Mesendoderm (in vitro differentiated cells): ENCODE data around the gene SLC44A2.
"Not testable (repeated sequence)": the region's sequence is repeated elsewhere in the genome, so short reads cannot be mapped to it uniquely, and the experiment has no call there.

Experiments used
- DNase-seq: peaks from one replicate; pipeline ENCODE4 v3.0.0; 2013
- H2AK5ac ChIP-seq: 2 replicates; pipeline ENCODE4 v1.6.1; 2013; ENCODE audit warnings: low read length, inconsistent platforms
- H2BK120ac ChIP-seq: 2 replicates; pipeline ENCODE4 v1.6.1; 2013; ENCODE audit warnings: low read depth, mild to moderate bottlenecking, low read length, moderate library complexity, mixed read lengths
- H2BK15ac ChIP-seq: replicated peaks from 2 replicates; pipeline ENCODE4 v1.6.1; 2013; ENCODE audit warnings: low read depth, mild to moderate bottlenecking, moderate library complexity
- H2BK5ac ChIP-seq: 2 replicates; pipeline ENCODE4 v1.6.1; 2013; ENCODE audit warnings: low read length, inconsistent platforms
- H3K18ac ChIP-seq: 2 replicates; pipeline ENCODE4 v1.6.1; 2013; ENCODE audit warnings: mild to moderate bottlenecking, low read length, mixed read lengths
- H3K23ac ChIP-seq: one replicate; pipeline ENCODE4 v1.6.1; 2013; ENCODE audit warnings: low read length
- H3K27ac ChIP-seq: 2 replicates; pipeline ENCODE4 v1.5.1; 2013; ENCODE audit warnings: low read depth, mild to moderate bottlenecking, inconsistent platforms, low read length, moderate library complexity
- H3K27me3 ChIP-seq: 2 replicates; pipeline ENCODE4 v1.6.1; 2013; ENCODE audit warnings: low read length, control low read depth, mild to moderate bottlenecking, inconsistent platforms; ENCODE audit not compliant: insufficient read depth, poor library complexity
- H3K36me3 ChIP-seq: 2 replicates; pipeline ENCODE4 v1.6.1; 2013; ENCODE audit warnings: low read length, inconsistent platforms; ENCODE audit not compliant: control insufficient read depth, insufficient read depth
- H3K4ac ChIP-seq: one replicate; pipeline ENCODE4 v1.6.1; 2013; ENCODE audit warnings: low read depth, mild to moderate bottlenecking, low read length, moderate library complexity
- H3K4me1 ChIP-seq: 2 replicates; pipeline ENCODE4 v1.6.1; 2013; ENCODE audit warnings: low read depth, low read length, inconsistent platforms; ENCODE audit not compliant: control insufficient read depth
- H3K4me2 ChIP-seq: 2 replicates; pipeline ENCODE4 v1.6.1; 2013; ENCODE audit warnings: low read length
- H3K4me3 ChIP-seq: 2 replicates; pipeline ENCODE4 v1.5.1; 2013; ENCODE audit warnings: mild to moderate bottlenecking, low read length
- H3K56ac ChIP-seq: one replicate; pipeline ENCODE4 v1.6.1; 2013; ENCODE audit warnings: low read length
- H3K79me1 ChIP-seq: 2 replicates; pipeline ENCODE4 v1.6.1; 2013; ENCODE audit warnings: low read length, inconsistent platforms
- H3K79me2 ChIP-seq: 2 replicates; pipeline ENCODE4 v1.6.1; 2013; ENCODE audit warnings: mild to moderate bottlenecking, low read length; ENCODE audit not compliant: control insufficient read depth, insufficient read depth
- H3K9ac ChIP-seq: 2 replicates; pipeline ENCODE4 v1.6.1; 2013; ENCODE audit warnings: low read length, inconsistent platforms
- H4K5ac ChIP-seq: one replicate; pipeline ENCODE4 v1.6.1; 2013; ENCODE audit warnings: low read length
- H4K8ac ChIP-seq: one replicate; pipeline ENCODE4 v1.6.1; 2013; ENCODE audit warnings: low read depth, mild to moderate bottlenecking, control low read depth, low read length, moderate library complexity
- WGBS: extraction: QIAGEN DNeasy Blood & Tissue Kit; methylation state at CpG from one replicate; pipeline ENCODE4 v1.1.7; 2013; ENCODE audit warnings: low lambda C conversion rate, missing lambda C conversion rate; ENCODE audit not compliant: insufficient coverage; ENCODE audit errors: extremely low coverage; 5-methylcytosine and 5-hydroxymethylcytosine counted together

The SLC44A2 gene

GRCh38 chr19:10663252-10663563 is 37.9 kb downstream of the SLC44A2 start:
- H3K4me2 ChIP-seq, H3K56ac ChIP-seq, H3K18ac ChIP-seq, H2BK5ac ChIP-seq, H3K4ac ChIP-seq, H3K27ac ChIP-seq, H2BK15ac ChIP-seq, H4K8ac ChIP-seq, H3K23ac ChIP-seq, H4K5ac ChIP-seq, H3K4me3 ChIP-seq, DNase-seq, H3K4me1 ChIP-seq, H3K36me3 ChIP-seq, H2BK120ac ChIP-seq, H3K79me1 ChIP-seq, H2AK5ac ChIP-seq, H3K9ac ChIP-seq, H3K27me3 ChIP-seq: not testable (repeated sequence)
- H3K79me2 ChIP-seq, result peaks cover 98% of the 10 kb centered on the region
- no CpG with 5 or more reads among the region's 16 CpGs for WGBS

GRCh38 chr19:10667867-10668266 is 42.5 kb downstream of the SLC44A2 start:
- no peaks in the 10 kb centered on the region for H3K27me3 ChIP-seq
- H3K79me1 ChIP-seq, result peaks cover 8% of the 10 kb centered on the region
- no peak overlapping the region for H3K27ac ChIP-seq
- no peaks in the 10 kb centered on the region for H3K4me1 ChIP-seq
- no peak overlapping the region for H4K8ac ChIP-seq
- no peak overlapping the region for H2BK120ac ChIP-seq
- H3K23ac ChIP-seq, result no peak overlapping the region
- no CpG with 5 or more reads among the region's 6 CpGs for WGBS
- no peak overlapping the region for H4K5ac ChIP-seq
- peaks cover 13% of the 10 kb centered on the region for H3K36me3 ChIP-seq
- DNase-seq, result no peak
- no peak overlapping the region for H2BK5ac ChIP-seq
- no peak overlapping the region for H2AK5ac ChIP-seq
- H3K9ac ChIP-seq, result no peak overlapping the region
- no peak overlapping the region for H3K4ac ChIP-seq
- H3K56ac ChIP-seq, result no peak overlapping the region
- H3K18ac ChIP-seq, result no peak overlapping the region
- H3K4me3 ChIP-seq, result no peak overlapping the region
- no peak overlapping the region for H2BK15ac ChIP-seq
- no peak overlapping the region for H3K4me2 ChIP-seq
- peaks cover 96% of the 10 kb centered on the region for H3K79me2 ChIP-seq

- H3K23ac ChIP-seq, result no peak overlapping the region
- H3K9ac ChIP-seq, result no peak overlapping the region
Measured at GRCh38 chr19:10669246-10669645, 43.9 kb downstream of the SLC44A2 start.

GRCh38 chr19:10670182-10670581 is 44.8 kb downstream of the SLC44A2 start:
- Histone ChIP-seq H2BK15ac (no peak overlapping the region), H3K27me3 (no peaks in the 10 kb centered on the region), H3K4me2 (no peak overlapping the region), H3K27ac (no peak overlapping the region), H3K4me3 (no peak overlapping the region), H3K23ac (no peak overlapping the region), H3K9ac (no peak overlapping the region), H3K36me3 (peaks cover 19% of the 10 kb centered on the region), H3K18ac (no peak overlapping the region), H3K79me1 (peaks cover 10% of the 10 kb centered on the region), H4K8ac (no peak overlapping the region), H3K79me2 (peaks cover 92% of the 10 kb centered on the region), H3K4ac (no peak overlapping the region), H2AK5ac (no peak overlapping the region), H2BK120ac (no peak overlapping the region), H3K4me1 (no peaks in the 10 kb centered on the region), H3K56ac (no peak overlapping the region), H2BK5ac (no peak overlapping the region), H4K5ac (no peak overlapping the region)
- no peak for DNase-seq
- no CpG with 5 or more reads among the region's 1 CpG for WGBS

More at GRCh38 chr19:10669246-10669645, 43.9 kb downstream of the SLC44A2 start:
- Histone ChIP-seq H3K56ac (no peak overlapping the region), H3K27me3 (no peaks in the 10 kb centered on the region), H2BK5ac (no peak overlapping the region), H4K5ac (no peak overlapping the region), H3K79me2 (peaks cover 94% of the 10 kb centered on the region), H4K8ac (no peak overlapping the region), H3K27ac (no peak overlapping the region), H3K4ac (no peak overlapping the region), H3K4me1 (no peaks in the 10 kb centered on the region), H3K4me3 (no peak overlapping the region), H2BK15ac (no peak overlapping the region), H3K18ac (no peak overlapping the region), H2BK120ac (no peak overlapping the region), H3K36me3 (peaks cover 16% of the 10 kb centered on the region), H3K79me1 (peaks cover 8% of the 10 kb centered on the region), H2AK5ac (no peak overlapping the region), H3K4me2 (no peak overlapping the region)
- WGBS, result no CpG with 5 or more reads among the region's 6 CpGs
- no peak for DNase-seq

- no peak overlapping the region for H2BK120ac ChIP-seq
- no peak overlapping the region for H2BK15ac ChIP-seq
- H4K5ac ChIP-seq, result no peak overlapping the region
- no peak for DNase-seq
- H3K27ac ChIP-seq, result no peak overlapping the region
- H4K8ac ChIP-seq, result no peak overlapping the region
- no peak overlapping the region for H3K23ac ChIP-seq
- no peak overlapping the region for H2AK5ac ChIP-seq
- H3K27me3 ChIP-seq, result no peaks in the 10 kb centered on the region
- H3K4ac ChIP-seq, result no peak overlapping the region
- H3K36me3 ChIP-seq, result peaks cover 22% of the 10 kb centered on the region
- H3K4me1 ChIP-seq, result no peaks in the 10 kb centered on the region
- no peak overlapping the region for H2BK5ac ChIP-seq
- H3K9ac ChIP-seq, result no peak overlapping the region
- H3K18ac ChIP-seq, result no peak overlapping the region
- no peak overlapping the region for H3K56ac ChIP-seq
- no peak overlapping the region for H3K4me2 ChIP-seq
- H3K79me1 ChIP-seq, result peaks cover 14% of the 10 kb centered on the region
- no peak overlapping the region for H3K4me3 ChIP-seq
- peaks cover 91% of the 10 kb centered on the region for H3K79me2 ChIP-seq
- no CpG with 5 or more reads among the region's 24 CpGs for WGBS
Measured at GRCh38 chr19:10670876-10671804, 45.8 kb downstream of the SLC44A2 start.
